Activated CD4-positive, CD25-positive, alpha-beta regulatory T cell treated with anti-CD3 and anti-CD28 coated beads, Interleukin-2, amount 50 U/mL, for 24 hours (primary cell): ENCODE data around the gene PRKAG3.

Experiments
- ATAC-seq, 2 donors: fragments of 150-1000 bp; cut with Tn5 transposase; one replicate each; pipeline ENCODE4 v1.10.0; 2021; ENCODE audit warnings: mild to moderate bottlenecking in 1 of 2, moderate library complexity in 1 of 2

Gene PRKAG3

DNA sequence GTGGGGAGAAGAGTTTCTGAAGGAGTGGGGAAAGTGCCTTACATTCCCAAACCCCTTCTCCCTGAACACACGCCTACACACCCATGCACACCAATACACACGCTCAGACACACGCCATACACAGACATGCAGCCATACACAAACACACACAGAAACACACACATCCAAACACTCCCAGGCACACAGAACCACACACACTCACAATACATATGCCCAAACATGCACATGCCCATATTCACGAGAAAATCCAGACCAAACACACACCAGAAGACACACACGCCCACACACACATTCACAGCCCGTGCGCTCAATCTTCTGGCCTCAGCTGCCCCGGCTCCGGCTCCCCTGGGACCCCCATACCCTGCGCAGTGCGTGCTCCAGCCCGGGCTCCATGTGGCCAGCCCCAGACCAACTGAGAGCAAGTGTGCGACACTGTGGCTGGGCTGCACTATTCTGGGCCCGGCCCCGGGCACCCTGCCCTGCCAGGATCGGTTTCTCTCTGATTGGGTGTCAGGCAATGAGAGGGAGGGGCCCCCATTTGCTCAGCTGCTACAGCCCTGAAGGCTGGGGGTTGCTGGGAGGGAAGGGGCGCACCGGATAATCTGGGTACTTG is at the start of gene PRKAG3:
Gene PRKAG3, minus strand, starts transcription at position 426 of the 613 bp plus-strand sequence.
- ATAC-seq: no peak

GRCh38 chr2:218880859-218881594 is 49.4 kb upstream of the PRKAG3 start:
- no peak for ATAC-seq

DNA sequence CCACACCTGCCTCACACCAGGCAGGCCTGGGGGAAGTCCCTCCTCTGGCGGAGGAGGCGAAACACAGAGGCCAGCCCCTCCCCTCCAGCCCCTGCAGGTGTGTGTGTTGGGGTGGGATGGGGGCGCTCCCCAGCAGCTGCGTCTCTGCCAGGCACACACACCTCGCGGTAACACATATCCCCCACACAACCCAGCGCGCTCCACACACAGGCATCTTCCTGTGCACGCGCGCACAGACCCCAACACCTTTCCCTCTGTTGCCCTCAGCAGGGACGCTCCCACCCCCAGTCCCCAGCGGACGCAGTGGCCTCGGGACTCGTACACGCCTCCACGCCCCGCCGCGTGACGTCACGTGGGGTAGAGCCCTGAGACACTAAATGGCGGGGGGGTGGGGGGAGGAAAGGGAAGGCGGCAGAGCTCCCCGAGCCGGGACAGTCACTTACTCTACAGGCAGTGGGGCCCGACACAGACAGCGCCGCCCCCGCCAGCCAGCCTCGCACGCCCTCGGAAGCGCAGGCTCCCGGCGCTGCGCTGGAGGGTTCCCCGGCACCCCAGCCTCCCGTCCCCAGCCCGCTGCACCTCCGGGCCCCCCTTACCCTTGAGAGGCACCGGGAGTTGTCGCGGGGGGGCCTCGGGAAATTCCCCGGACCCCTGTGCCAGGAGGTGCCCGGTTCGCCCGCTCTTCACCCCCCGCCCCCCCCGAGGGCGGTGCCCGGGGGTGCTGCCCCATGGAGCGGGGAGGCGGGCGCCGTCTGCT is 48.7 kb upstream of the PRKAG3 start, which contains the start of gene WNT10A:
Gene WNT10A, plus strand, starts transcription at position 751 of the 757 bp plus-strand sequence. CDS start 144 bp downstream, outside the sequence.
- ATAC-seq: peak; percentile 78

GRCh38 chr2:218879776-218880101 is 48.1 kb upstream of the PRKAG3 start:
- no peak for ATAC-seq

DNA sequence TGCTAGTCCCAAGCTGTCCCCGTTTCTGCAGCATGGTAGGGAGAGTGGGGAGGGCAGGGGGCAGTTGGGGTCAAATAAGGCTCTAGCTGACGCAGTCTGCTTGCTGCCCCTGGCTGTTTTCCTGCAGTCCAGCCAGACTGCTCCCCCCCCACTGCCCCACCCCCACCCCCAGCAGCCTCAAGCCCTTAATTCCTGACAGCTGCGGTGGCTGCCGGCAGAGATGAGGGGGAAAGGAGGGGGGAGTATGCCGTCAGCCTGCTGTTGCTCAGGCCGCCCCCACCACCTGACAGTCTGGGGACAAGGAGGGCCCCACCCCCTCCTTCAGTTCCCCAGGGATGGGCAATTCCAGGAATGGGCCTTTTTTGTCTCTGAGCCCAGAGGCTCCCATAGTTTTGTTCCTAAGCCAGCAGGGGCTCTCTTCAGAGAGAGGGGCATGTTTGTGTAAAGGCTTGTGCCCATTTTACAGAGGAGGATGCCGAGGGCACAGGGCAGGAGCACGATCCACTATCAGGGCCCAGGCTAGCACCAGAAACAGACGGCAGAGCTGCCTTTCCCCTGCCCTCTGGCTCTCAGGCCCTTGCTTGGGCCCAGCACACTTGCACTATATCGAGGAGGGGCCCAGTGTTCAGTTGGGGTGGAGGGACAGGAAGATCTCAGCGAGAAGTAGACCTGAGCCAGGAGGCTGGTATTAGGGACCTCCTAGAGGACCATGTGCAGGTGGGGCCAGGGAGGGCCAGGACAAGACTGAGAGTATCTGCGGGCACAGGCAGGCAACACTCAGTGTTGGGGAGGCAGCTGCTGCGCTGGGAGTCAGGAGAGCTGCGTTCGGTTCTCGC is 47.5 kb upstream of the PRKAG3 start:
- ATAC-seq: no peak

DNA sequence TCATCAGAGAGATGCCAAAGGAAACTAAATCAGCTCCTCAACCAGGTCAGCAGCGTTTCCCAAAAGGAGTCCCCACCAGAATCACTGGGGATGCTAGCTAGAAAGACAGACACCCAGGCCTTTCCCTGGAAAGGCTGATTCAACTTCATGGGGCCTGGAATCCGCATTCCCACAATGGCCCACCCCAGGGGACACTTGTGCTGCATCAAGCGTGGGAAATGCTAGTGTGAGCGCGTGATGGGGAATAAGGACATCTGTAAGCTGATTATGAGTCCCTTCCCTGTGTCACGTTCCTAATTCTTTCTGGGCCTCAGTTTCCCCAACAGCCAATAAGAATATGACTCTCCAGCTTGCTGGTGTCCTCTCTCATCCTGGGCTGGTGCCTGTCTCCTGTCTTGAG is 46.9 kb upstream of the PRKAG3 start:
- no peak for ATAC-seq

DNA sequence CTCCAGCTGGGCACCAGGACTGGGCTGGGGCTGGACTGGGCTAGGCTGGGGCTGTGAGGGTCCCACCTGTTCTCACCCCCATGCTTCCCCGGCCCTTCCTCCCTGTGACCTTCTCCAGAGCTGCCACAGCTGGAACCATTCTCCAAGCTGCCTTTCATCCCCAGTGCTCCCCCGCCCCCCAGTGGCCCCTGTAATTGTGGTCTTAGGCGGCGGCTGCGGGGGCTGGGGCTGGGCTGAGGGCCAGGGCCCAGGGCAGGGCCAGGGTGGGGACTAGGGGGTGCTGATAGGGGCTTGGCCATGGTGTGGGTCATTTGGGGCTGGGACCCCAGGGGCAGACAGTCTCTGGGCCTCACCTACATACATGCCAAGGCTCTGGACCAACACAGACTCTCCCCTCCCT is 46.3 kb upstream of the PRKAG3 start:
- no peak for ATAC-seq

DNA sequence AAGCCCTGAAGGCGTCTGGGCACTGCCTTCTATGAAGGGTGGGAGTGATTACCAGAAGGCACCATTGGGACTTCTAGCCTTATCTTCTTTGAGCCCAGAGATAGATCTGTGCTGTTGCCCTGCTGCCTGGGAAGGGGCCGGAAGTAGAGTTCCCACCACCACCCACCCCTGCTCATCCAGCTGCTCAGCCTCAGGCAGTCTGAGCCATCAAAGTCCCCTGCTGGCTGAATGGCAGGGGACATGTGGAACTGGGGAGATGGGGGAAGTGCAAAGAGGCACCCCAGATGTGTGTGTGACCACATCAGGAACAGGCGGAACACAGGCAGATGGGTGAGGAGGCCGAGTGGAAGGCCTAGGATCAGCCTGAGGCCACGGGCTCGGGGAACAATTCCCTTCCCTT is 45.7 kb upstream of the PRKAG3 start:
- no peak for ATAC-seq

DNA sequence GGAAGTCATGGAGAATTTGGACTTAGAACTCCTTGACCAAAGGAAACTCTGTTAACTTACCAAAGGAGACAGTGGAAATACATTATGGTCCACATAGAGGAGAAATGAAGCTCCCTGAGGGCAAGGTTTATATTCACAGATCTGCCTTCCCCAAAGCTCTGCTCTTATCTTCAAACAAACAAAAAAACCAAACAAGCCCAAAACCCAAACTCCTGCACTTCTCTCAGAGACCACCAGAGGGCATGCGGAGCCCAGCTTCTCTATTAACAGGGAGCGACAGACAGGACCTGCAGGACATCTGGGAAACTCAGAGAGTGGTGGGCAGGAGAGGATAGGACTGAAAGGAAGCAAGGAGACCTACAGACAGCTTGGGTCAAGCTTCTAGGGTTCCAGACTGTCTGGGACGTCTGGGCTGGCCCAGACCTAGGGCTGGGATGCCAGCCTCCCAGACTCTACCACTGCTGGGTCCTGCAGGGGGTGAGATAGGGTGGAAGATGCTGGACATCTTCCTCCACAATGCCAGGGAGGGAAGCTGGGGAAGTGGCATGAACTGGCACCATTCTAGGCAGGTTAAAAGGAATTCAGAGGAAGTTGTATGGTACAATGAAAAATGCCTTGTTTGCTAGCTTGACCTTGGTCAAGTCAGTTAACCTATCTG is 45.1 kb upstream of the PRKAG3 start:
- ATAC-seq: no peak

GRCh38 chr2:218875692-218876246 is 44.2 kb upstream of the PRKAG3 start:
- no peak for ATAC-seq

DNA sequence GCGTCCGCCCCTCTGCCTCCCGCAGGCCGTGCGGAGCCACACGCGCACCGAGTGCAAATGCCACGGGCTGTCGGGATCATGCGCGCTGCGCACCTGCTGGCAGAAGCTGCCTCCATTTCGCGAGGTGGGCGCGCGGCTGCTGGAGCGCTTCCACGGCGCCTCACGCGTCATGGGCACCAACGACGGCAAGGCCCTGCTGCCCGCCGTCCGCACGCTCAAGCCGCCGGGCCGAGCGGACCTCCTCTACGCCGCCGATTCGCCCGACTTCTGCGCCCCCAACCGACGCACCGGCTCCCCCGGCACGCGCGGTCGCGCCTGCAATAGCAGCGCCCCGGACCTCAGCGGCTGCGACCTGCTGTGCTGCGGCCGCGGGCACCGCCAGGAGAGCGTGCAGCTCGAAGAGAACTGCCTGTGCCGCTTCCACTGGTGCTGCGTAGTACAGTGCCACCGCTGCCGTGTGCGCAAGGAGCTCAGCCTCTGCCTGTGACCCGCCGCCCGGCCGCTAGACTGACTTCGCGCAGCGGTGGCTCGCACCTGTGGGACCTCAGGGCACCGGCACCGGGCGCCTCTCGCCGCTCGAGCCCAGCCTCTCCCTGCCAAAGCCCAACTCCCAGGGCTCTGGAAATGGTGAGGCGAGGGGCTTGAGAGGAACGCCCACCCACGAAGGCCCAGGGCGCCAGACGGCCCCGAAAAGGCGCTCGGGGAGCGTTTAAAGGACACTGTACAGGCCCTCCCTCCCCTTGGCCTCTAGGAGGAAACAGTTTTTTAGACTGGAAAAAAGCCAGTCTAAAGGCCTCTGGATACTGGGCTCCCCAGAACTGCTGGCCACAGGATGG is 42.0 kb upstream of the PRKAG3 start:
- ATAC-seq: peak; percentile 36

- no peak for ATAC-seq
Measured at GRCh38 chr2:218872645-218873358, 41.2 kb upstream of the PRKAG3 start.

GRCh38 chr2:218871345-218872302 is 40.0 kb upstream of the PRKAG3 start:
- peak; percentile 29 to 39 for ATAC-seq

DNA sequence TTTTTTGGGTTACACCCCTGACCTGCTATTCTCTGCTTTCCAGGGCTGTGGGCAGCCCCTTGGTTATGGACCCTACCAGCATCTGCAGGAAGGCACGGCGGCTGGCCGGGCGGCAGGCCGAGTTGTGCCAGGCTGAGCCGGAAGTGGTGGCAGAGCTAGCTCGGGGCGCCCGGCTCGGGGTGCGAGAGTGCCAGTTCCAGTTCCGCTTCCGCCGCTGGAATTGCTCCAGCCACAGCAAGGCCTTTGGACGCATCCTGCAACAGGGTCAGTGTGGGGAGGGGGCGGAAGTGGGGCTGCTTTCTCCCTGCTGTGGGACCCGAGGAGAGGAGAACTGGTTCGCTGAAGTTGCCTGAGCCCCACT is 39.4 kb upstream of the PRKAG3 start:
- ATAC-seq: no peak

DNA sequence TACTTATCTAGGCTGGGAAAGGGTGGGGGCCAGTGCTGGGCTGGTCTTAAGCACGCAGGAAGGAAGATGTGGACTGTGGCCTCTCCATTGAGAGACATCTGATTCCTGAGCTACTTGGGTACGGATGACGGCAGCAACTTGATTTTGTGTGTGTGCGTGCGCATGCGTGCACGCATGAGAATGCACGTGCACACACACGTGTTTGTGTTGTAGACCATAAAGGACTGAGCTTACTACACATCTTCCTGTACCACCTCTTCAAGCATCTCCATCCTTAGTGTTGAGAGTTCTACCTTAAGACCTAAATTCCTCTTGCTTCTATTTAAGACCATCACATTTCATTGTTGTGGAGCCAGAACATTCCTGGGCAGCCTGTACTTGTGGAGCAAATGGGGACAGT is 37.5 kb upstream of the PRKAG3 start:
- ATAC-seq: no peak

DNA sequence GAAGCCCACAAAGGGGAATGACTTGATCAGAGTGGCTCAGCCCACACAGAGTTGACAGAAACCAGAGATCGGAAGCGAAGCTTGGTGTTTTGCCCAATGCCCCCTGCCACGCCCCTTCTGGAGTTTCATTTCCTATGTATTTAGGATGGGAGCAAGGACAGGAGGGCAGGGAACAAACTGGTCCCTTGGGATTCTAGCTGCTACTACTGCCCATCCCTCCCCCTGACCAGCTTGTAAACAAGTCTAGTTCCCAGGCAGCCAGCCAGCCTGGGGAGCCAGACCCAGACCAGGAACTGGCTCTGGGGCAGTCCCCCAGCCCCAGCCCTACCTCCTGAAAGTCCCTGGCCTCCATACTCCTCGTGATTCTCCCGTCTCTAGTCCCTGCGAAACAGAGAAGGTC is 36.3 kb upstream of the PRKAG3 start:
- no peak for ATAC-seq

DNA sequence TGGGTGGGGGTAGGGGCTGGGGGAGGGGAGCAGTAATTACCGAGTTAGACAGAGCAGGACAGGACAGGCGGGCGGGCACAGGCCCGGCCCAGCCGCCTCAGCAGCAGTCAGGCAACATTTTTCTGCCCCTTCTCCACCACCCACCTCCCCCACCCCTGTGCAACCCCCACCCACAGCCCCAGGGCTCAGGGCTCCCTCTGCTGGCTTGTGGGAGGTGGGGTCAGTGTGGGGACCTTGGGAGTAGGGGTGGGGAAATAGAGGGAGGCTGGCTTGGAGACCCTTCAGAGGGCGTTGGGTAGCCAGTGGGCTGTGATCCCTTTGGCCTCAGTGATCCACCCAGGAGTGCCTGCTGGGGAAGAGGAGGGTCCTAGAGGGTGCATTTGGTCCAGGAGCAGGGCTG is 34.4 kb upstream of the PRKAG3 start:
- no peak for ATAC-seq

- no peak for ATAC-seq
Measured at GRCh38 chr2:218865396-218865795, 33.8 kb upstream of the PRKAG3 start.

DNA sequence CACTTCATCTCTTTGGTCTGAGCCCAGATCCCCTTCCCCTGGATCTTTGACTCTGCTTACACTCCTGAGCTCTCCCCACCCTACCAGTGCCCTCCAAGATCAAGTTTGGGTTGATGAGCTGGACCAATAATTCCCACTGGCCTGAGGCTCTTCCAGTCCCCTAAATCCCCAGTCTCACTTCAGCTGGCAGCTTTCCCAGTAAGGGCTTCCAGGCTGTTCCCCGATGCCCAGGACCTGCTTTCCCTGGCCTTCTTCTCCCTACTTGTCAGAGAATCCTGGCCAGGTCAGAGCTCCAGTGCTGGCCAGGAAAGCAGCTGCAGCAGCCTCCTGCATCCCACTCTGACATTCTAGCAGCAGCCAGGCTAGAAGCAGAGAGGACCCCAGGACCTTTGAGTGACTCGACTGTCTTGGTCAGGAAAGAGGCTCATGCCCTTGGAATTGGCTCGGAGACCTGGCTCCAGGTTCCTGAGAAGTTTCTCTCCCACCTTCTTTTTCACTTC is 31.5 kb upstream of the PRKAG3 start:
- no peak for ATAC-seq
